CD4-positive, alpha-beta T cell treated with Interleukin-15 for 4 hours (primary cell): Measurements from ENCODE around the gene SEMA6A.
"Not testable (repeated sequence)": the region's sequence is repeated elsewhere in the genome, so short reads cannot be mapped to it uniquely, and the experiment has no call there.

Experiments used
- DNase-seq: peaks from one replicate; pipeline ENCODE4 v3.0.0-alpha.2; 2020; ENCODE audit warnings: low spot score

SEMA6A gene

GRCh38 chr5:116546033-116546742 is 28.4 kb downstream of the SEMA6A start:
- DNase-seq: no peak

DNA sequence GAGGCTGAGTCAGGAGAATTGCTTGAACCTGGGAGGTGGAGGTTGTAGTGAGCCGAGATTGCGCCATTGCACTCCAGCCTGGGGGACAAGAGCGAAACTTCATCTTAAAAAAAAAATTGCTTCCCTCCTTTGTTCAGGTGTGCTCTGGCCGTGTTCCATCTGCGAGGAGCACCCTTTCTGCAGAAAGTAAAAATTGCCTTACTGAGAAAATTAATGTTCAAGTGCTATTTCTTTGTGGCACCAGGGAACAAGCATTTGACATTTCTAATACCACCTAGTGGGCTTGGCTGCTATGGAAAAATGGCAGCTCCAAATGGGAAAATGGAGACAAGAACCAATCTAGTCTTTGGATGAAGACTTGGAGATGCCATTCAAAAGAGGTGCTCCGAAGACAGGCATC is 29.2 kb downstream of the SEMA6A start:
- not testable (repeated sequence) for DNase-seq

- no peak for DNase-seq
Observed at GRCh38 chr5:116544531-116545241, 29.9 kb downstream of the SEMA6A start.

- DNase-seq: no peak
Observed at GRCh38 chr5:116543501-116543900, 31.1 kb downstream of the SEMA6A start.

DNA sequence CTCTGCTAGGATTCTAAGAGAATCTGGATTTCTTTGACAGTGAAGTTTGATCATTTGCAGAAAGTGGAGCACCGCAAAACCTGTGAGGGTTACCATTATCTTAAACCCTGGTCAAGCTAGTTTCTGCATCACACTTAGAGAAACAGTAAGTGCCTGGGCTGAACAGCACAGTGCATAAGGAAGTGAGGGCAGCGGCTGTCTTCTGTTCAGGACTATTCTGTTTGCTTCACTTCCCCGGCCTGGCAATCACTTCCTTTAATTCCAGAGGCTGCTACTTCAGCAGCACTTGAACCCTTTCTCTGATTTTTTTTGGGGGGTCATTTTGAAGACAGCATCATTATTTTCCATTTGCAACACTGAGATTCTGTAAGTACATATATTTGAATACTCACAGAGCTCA is 32.0 kb downstream of the SEMA6A start:
- DNase-seq: no peak

DNA sequence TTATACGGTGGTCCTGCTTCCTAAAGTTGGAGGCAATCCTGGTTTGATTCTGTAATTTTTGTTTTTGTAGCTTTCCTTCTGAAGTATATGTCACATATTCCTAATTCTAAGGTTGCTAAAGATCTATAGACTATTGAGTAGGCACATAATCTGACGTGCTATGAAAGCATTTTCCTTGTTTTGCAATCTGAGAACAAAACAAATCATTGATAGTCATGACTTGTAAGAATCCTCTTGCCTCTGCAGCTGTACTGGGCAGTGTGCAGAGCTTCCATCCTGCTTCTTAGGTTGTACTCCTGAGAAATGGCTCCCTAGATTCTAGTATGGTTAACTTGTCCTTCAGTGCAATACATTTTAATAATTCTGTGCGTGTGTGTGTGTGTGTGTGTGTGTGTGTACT is 35.4 kb downstream of the SEMA6A start:
- DNase-seq: no peak

DNA sequence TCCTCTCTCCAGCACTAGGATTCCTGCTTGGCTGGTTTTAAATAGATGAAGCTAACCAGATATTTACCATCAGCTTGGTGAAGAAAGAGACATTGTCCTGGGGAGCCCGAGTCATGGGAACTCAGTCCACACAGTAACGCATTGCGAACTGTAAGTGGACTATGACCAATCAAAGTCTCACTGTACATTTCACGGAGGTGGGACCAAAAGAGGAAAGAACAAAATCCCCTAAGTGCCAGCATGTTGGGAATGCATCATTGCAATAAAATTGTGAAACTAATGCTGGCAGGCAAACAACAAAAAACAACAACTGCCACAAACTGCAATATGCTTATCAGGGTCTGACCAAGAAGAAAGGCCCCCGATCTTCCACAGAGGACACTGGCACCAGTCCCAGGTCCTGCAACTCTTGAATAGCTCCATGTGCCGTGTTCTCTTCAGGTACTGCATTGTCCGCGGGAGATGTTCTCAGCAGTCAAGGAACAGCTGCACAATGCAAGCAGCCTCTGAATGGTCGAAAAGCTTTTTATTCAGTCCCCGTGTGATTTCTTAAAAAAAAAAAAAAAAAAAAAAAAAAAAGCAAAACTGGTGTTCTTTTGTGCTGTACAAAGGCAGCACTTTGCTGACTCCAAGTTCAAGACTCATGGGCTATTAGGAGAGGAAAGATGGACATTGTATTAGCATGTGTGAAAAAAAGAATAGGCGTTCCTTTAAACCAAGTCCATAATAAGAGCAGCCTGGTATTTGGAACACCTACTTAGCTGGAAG is 38.1 kb downstream of the SEMA6A start:
- DNase-seq: no peak

GRCh38 chr5:116534964-116535651 is 39.5 kb downstream of the SEMA6A start:
- DNase-seq: no peak

DNA sequence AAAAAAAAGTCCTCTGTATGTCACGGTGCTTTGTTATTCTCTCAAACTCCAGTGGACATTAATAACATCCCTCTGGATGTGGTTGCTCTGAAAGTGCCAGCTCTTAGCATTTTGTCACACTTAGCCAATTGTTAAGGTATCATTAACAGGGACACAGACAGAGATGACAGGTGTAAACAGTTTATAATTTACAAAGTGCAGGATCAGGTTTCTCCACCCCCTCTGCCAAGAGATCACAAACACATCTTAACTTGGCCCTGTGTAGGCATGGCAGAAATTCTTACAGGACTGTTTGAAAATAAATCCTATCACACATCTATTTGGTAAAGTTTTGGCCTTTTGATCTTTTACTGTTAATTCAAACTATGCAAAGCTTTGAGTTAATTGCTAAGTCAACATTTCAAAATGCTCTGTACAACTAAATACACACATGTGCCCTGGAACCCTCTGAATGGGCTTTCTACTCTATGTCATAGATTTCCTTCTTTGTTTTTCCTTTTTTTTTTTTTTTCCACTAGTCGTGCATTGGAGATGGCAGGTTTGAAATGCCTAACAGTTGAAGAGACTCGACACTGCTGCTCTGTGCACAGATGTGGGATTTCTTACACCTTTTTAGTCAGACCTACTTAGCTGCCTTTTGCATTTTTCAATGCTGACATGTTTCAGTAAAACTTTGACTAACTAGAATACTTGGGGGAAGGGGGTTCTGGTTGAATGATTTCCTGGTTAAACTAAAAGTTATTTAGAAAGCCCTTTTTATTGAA is 41.7 kb downstream of the SEMA6A start:
- DNase-seq: no peak

- DNase-seq: no peak
Observed at GRCh38 chr5:116531635-116532034, 43.0 kb downstream of the SEMA6A start.

- DNase-seq: no peak
Observed at GRCh38 chr5:116531117-116531516, 43.5 kb downstream of the SEMA6A start.

DNA sequence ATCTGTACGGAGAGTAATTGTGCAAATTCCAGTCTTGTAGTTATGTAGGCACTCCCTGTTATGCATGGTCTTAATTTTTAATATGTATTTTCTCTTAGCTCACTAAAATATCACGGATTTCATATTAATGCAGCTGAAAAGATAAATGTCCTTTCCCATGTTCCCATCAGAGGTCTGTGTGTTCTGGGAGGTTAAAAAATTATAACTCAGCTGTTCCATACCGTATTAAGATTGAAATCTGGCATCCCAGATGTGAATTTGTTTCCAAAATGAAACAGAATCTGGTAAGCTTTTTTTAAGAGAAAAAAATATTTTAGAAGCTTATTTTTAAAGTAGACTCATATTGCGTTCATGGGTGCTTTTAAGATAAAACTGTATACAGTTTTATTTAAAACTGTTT is 44.3 kb downstream of the SEMA6A start:
- DNase-seq: no peak

DNA sequence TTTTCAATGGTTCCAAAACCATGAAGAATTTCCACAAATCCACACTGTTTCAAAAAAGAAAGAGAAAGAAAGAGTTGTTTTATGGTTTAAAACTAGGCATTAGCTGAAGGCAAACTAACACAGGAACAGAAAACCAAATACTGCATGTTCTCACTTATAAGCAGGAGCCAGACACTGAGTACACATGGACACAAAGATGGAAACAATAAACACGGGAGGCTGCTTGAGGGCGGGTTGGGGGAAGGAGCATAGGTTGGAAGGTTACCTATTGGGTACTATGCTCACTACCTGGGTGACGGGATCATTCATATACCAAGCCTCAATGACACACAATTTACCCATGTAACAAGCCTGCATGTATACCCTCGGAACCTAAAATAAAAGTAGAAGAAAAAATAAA is 45.0 kb downstream of the SEMA6A start:
- no peak for DNase-seq

DNA sequence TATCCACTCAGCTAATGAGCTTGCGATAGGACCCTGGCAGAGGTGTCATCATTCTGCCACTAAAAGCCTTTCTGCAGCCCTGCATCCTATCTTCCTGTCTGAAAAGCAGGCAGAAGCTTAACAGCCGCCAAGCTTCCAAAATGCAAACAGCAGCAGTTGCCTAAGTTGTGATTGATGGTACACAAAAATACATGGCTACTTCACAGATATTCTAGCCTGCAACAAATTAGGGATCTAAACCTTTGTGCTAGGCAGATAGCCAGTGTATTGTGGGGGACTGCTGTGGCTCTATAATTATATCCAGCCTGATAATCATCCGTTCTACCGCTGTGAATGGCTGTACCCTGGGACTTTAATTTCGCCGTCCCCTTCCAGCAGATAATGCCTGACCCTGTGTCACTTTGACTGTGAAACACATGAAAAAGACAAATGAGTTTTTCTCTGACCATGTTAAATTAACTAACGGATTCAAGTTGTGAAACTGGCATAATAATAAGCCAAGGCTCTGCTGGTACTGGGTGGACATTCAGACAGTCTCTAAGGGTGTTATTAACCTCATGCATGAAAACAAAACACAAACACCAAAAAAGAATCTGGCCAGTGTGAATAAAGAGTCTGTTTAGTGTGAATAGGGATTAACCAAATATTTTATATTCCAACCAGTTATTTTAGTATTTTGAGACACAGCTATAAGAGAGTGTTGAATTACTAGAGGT is 45.9 kb downstream of the SEMA6A start:
- no peak for DNase-seq

GRCh38 chr5:116527582-116527981 is 47.0 kb downstream of the SEMA6A start:
- DNase-seq: no peak

DNA sequence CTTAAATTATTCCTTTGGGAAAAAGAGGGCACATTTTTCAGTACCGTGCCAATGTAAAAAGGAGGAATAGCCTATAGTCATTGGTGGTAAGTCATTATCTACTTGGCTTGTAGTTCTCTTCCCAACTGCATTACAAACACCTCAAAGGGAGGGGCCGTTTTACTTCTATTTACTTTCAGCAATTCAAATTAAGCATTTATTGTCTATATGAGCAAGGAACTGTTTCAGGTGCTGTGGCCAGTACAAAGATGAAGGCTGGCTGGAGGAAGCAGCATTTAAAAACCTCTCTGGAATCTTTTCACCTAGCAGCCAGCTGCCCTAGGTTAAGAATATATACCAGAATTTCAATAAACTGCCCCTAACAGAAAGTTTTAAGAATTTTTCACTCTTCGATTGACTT is 48.9 kb downstream of the SEMA6A start:
- no peak for DNase-seq

DNA sequence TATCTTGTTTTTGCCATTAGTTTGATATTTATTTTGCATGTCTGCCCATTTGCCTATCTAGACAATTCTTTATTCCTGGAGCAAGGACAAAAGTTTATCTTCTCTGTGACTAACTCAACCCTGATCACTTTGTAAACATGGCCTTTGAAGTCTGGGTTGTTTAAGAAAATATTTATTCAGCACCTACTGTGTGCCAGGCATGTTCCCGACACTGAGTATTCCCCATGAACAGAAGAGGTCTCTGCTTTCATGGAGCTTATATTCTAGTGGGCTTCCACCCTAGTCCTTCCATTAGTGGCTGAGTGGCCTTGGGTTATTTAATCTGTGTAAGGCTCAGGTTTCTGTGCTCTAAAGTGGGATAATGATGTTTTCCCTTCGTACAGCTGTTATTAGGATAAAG is 49.7 kb downstream of the SEMA6A start:
- no peak for DNase-seq

DNA sequence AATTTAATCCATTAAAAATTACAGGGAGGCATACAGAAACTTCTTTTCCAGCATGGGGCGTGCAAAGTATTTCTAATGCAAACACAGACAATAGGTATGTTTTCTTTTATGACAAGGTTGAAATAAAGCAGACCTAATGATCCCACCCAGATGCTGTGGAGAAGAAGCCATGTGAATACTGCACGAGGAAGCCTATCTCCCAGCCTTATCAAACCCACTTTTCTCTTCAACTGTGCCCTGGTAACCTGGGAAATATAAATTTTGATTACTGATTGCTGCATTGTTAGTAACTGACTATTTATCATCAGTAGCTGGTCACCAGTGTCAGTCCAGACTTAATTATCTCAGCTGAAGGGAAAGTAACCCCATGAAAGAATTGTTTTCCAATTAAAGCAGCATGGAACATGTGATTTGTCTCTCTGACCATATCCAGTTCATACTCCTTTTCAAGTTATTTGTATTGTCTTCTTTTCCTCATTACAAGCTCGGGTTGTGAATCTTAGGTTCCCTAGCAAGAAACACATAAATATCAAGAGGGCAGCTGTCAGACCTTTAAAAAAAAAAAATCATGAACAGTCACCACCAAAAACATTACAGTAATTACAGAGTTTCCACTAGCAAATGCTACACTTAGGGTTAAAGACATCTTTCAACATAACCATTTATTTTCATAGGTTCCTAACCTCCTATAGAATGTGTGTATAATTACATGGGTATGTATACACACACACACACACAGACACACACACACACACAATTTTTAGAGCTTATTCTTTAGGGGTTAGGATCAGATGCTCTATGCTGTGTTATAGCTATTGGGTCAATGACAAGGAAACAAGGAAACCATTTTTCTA is 50.3 kb downstream of the SEMA6A start:
- DNase-seq: no peak

DNA sequence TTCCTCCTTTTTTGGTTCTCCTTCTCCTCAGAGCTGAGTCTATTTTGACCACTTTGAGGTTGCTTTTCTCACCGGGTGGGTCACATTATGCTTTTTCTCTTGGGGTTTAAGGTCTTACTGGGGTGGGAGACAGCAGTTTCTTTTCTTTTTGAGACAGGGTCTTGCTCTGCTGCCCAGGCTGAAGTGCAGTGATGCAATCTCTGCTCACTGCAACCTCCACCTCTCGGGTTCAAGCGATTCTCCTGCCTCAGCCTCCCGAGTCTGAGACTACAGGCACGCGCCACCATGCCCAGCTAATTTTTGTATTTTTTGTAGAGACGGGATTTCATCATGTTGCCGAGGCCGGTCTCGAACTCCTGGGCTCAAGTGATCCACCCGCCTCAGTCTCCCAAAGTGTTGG is 51.4 kb downstream of the SEMA6A start:
- not testable (repeated sequence) for DNase-seq
